Right renal pelvis (tissue), 4 donors: Measurements from ENCODE around the gene GNG7. TPM values are rescaled to one million over a fixed set of nuclear protein-coding genes. Genes with fewer than 3 reads are reported as not detected.
"Not testable (repeated sequence)": the region's sequence is repeated elsewhere in the genome, so short reads cannot be mapped to it uniquely, and the experiment has no call there.

Experiments
- DNase-seq, 4 donors: peaks; one replicate each; pipeline ENCODE4 v3.0.0-alpha.2; 2013; ENCODE audit warnings: low read depth in 4 of 4, low spot score in 3 of 4, missing footprints in 1 of 4
- polyA plus RNA-seq, 4 donors: library from polyadenylated mRNA; unstranded; fragments of 120-200 nt; gene quantifications; one replicate each; pipeline ENCODE4 v1.2.1, GENCODE V29; 2013; ENCODE audit not compliant: insufficient read length in 4 of 4

The GNG7 gene
- polyA plus RNA-seq, 4 donors: 5.6 to 6.8 (median 6.3) TPM

GRCh38 chr19:2527171-2527570 lies 175.3 kb downstream of the GNG7 start:
- no peak for DNase-seq

GRCh38 chr19:2524840-2525723 lies 177.4 kb downstream of the GNG7 start:
- no peak for DNase-seq

GRCh38 chr19:2524361-2524839 lies 178.1 kb downstream of the GNG7 start:
- no peak for DNase-seq

- no peak for DNase-seq
Observed at GRCh38 chr19:2523630-2524311, 178.7 kb downstream of the GNG7 start.

- no peak for DNase-seq
Observed at GRCh38 chr19:2519482-2519881, 183.0 kb downstream of the GNG7 start.

- DNase-seq: not testable (repeated sequence)
Observed at GRCh38 chr19:2518856-2519255, 183.6 kb downstream of the GNG7 start.

GRCh38 chr19:2517881-2518601 lies 184.5 kb downstream of the GNG7 start:
- DNase-seq: no peak

GRCh38 chr19:2516727-2517126 lies 185.8 kb downstream of the GNG7 start:
- DNase-seq: no peak

- no peak for DNase-seq
Observed at GRCh38 chr19:2514981-2515518, 187.4 kb downstream of the GNG7 start.

GRCh38 chr19:2512523-2513431 lies 189.7 kb downstream of the GNG7 start:
- no peak for DNase-seq

GRCh38 chr19:2511991-2512390 lies 190.5 kb downstream of the GNG7 start:
- no peak for DNase-seq

- DNase-seq: no peak
Observed at GRCh38 chr19:2511570-2511969, 190.9 kb downstream of the GNG7 start.

- DNase-seq: no peak
Observed at GRCh38 chr19:2509096-2509495, 193.4 kb downstream of the GNG7 start.

GRCh38 chr19:2507109-2507508 lies 195.4 kb downstream of the GNG7 start:
- DNase-seq: no peak

- not testable (repeated sequence) for DNase-seq
Observed at GRCh38 chr19:2506656-2507055, 195.8 kb downstream of the GNG7 start.

- no peak for DNase-seq
Observed at GRCh38 chr19:2503521-2504109, 198.9 kb downstream of the GNG7 start.

- no peak for DNase-seq
Observed at GRCh38 chr19:2500841-2501261, 201.6 kb downstream of the GNG7 start.

GRCh38 chr19:2500156-2500555 lies 202.3 kb downstream of the GNG7 start:
- no peak for DNase-seq

GRCh38 chr19:2497186-2497585 lies 205.3 kb downstream of the GNG7 start:
- DNase-seq: no peak
